ENCODE measurements around the gene CD99L2.

Gene CD99L2

GRCh38 chrX:150933945-150934350, 35.5 kb upstream of the CD99L2 start:
- TF ChIP-seq, protein P1, sequence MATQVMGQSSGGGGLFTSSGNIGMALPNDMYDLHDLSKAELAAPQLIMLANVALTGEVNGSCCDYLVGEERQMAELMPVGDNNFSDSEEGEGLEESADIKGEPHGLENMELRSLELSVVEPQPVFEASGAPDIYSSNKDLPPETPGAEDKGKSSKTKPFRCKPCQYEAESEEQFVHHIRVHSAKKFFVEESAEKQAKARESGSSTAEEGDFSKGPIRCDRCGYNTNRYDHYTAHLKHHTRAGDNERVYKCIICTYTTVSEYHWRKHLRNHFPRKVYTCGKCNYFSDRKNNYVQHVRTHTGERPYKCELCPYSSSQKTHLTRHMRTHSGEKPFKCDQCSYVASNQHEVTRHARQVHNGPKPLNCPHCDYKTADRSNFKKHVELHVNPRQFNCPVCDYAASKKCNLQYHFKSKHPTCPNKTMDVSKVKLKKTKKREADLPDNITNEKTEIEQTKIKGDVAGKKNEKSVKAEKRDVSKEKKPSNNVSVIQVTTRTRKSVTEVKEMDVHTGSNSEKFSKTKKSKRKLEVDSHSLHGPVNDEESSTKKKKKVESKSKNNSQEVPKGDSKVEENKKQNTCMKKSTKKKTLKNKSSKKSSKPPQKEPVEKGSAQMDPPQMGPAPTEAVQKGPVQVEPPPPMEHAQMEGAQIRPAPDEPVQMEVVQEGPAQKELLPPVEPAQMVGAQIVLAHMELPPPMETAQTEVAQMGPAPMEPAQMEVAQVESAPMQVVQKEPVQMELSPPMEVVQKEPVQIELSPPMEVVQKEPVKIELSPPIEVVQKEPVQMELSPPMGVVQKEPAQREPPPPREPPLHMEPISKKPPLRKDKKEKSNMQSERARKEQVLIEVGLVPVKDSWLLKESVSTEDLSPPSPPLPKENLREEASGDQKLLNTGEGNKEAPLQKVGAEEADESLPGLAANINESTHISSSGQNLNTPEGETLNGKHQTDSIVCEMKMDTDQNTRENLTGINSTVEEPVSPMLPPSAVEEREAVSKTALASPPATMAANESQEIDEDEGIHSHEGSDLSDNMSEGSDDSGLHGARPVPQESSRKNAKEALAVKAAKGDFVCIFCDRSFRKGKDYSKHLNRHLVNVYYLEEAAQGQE (IDR thresholded peaks at IDR 0.05; ENCODE audit: insufficient read depth in 1 of 2, low read depth in 2 of 2, low read length in 2 of 2) = no peak
- no peak for TF ChIP-seq TAF1 (IDR thresholded peaks at IDR 0.05; ENCODE audit: borderline replicate concordance, insufficient read depth, low read length)
- TF ChIP-seq FOXP2 (optimal IDR thresholded peaks at IDR 0.05; ENCODE audit: borderline replicate concordance, extremely low read depth, extremely low read length, insufficient read depth) = no peak
- TF ChIP-seq POLR2AphosphoS5 (IDR thresholded peaks at IDR 0.05; ENCODE audit: low read depth, low read length) = no peak
- no peak for TF ChIP-seq SIN3A (IDR thresholded peaks at IDR 0.05; ENCODE audit: borderline replicate concordance, insufficient read depth, low read length)

DNA sequence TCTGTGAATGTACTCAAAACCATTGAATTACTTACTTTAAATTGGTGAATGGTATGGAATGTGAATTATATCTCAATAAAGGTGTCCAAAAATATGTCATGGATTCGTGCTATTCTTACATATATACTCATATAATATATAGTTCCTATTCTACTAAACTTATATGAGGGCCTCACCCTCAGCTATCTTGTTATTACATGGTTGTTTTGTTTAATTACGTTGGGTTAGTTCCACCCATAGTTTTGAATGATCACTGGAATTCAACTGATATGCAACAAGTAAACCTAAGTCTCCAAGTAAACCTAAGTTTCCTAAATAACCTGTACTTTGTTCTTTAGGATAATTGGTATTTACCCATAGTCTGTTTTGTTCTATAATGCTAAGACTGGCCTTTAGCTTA, 30.6 kb upstream of the CD99L2 start:
- TF ChIP-seq POLR2AphosphoS5 (IDR thresholded peaks at IDR 0.05; ENCODE audit: low read depth, low read length) (no peak), SIN3A (IDR thresholded peaks at IDR 0.05; ENCODE audit: borderline replicate concordance, insufficient read depth, low read length) (no peak), FOXP2 (optimal IDR thresholded peaks at IDR 0.05; ENCODE audit: borderline replicate concordance, extremely low read depth, extremely low read length, insufficient read depth) (no peak), TAF1 (IDR thresholded peaks at IDR 0.05; ENCODE audit: borderline replicate concordance, insufficient read depth, low read length) (no peak)
- TF ChIP-seq, protein P1 (IDR thresholded peaks at IDR 0.05; ENCODE audit: insufficient read depth in 1 of 2, low read depth in 2 of 2, low read length in 2 of 2) = no peak

- TF ChIP-seq TAF1 (IDR thresholded peaks at IDR 0.05; ENCODE audit: borderline replicate concordance, insufficient read depth, low read length) = no peak
- TF ChIP-seq POLR2AphosphoS5 (IDR thresholded peaks at IDR 0.05; ENCODE audit: low read depth, low read length) = no peak
- no peak for TF ChIP-seq FOXP2 (optimal IDR thresholded peaks at IDR 0.05; ENCODE audit: borderline replicate concordance, extremely low read depth, extremely low read length, insufficient read depth)
- TF ChIP-seq, protein P1 (IDR thresholded peaks at IDR 0.05; ENCODE audit: insufficient read depth in 1 of 2, low read depth in 2 of 2, low read length in 2 of 2) = no peak
- no peak for TF ChIP-seq SIN3A (IDR thresholded peaks at IDR 0.05; ENCODE audit: borderline replicate concordance, insufficient read depth, low read length)
These were observed 28.3 kb upstream of the CD99L2 start for GRCh38 chrX:150926791-150927190.

- TF ChIP-seq SIN3A (IDR thresholded peaks at IDR 0.05; ENCODE audit: borderline replicate concordance, insufficient read depth, low read length) = no peak
- no peak for TF ChIP-seq TAF1 (IDR thresholded peaks at IDR 0.05; ENCODE audit: borderline replicate concordance, insufficient read depth, low read length)
- TF ChIP-seq POLR2AphosphoS5 (IDR thresholded peaks at IDR 0.05; ENCODE audit: low read depth, low read length) = no peak
- TF ChIP-seq, protein P1 (IDR thresholded peaks at IDR 0.05; ENCODE audit: insufficient read depth in 1 of 2, low read depth in 2 of 2, low read length in 2 of 2) = no peak
- no peak for TF ChIP-seq FOXP2 (optimal IDR thresholded peaks at IDR 0.05; ENCODE audit: borderline replicate concordance, extremely low read depth, extremely low read length, insufficient read depth)
These were observed 27.8 kb upstream of the CD99L2 start for GRCh38 chrX:150926304-150926703.

DNA sequence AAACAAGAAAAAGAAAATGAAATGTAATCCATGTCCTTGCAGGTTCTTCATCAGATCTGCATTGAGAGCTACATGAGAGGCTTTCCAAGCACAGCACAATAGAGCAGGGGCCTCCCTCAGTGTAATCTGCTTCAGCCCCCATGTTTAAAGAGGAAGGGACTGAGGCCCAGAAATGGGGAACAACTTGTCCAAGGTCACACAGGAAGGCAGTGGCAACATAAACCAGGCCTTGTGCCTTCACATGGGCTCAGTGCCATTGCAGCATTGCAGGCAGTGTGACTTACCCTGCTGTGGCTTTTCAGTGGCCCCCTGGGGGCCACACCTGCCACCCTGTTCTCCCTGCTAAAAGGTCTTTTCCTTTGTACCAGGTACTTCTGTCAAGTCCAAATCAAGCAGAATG, 20.9 kb upstream of the CD99L2 start:
- no peak for TF ChIP-seq POLR2AphosphoS5 (IDR thresholded peaks at IDR 0.05; ENCODE audit: low read depth, low read length)
- TF ChIP-seq FOXP2 (optimal IDR thresholded peaks at IDR 0.05; ENCODE audit: borderline replicate concordance, extremely low read depth, extremely low read length, insufficient read depth) = no peak
- TF ChIP-seq, protein P1 (IDR thresholded peaks at IDR 0.05; ENCODE audit: insufficient read depth in 1 of 2, low read depth in 2 of 2, low read length in 2 of 2) = no peak
- TF ChIP-seq SIN3A (IDR thresholded peaks at IDR 0.05; ENCODE audit: borderline replicate concordance, insufficient read depth, low read length) = no peak
- no peak for TF ChIP-seq TAF1 (IDR thresholded peaks at IDR 0.05; ENCODE audit: borderline replicate concordance, insufficient read depth, low read length)
